Measurements from ENCODE around the gene CTDSPL. TPM values are rescaled to one million over a fixed set of nuclear protein-coding genes. Genes with fewer than 3 reads are reported as not detected.

The CTDSPL gene
- total and polyA plus RNA-seq, 7 donors = 19.1 to 69.1 (median 46.3) TPM

DNA sequence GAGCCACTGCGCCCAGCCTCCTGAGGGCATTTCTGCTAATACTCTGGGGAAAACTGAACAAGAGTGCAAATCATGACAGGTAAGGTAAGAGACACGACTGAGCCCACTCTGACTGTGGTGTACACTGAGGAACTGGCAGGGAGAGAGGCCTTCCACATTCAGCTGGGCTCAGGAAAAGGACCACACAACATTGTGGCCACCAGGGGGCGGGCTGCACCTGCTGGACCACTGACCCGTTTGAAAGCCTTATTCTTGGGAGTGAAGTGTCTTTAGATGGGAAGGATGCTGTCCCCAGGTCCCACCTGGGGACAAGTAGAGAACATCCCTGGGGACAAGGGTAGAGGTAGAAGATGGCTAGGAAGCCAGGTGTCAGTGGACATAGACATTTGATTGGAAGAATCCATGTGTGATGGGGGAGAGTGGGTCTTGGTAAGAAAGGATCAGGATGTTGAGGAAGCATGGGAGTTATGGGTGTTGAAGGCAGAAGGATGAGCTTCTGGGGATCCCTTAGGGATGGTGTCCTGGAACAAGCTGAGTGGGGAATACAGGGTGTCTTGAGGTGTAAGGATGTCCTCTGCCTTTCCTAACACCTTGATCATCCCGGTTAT, 6.2 kb upstream of the CTDSPL start:
- 38% methylated on average over 5 of the region's 5 CpGs for WGBS, 2 donors
- intact Hi-C loops (cut with DNase I) = loop anchor here (1.0 to 2.0 kb wide), 2 partner anchors 112 to 147 kb away; no protein-coding TSS in a partner anchor

DNA sequence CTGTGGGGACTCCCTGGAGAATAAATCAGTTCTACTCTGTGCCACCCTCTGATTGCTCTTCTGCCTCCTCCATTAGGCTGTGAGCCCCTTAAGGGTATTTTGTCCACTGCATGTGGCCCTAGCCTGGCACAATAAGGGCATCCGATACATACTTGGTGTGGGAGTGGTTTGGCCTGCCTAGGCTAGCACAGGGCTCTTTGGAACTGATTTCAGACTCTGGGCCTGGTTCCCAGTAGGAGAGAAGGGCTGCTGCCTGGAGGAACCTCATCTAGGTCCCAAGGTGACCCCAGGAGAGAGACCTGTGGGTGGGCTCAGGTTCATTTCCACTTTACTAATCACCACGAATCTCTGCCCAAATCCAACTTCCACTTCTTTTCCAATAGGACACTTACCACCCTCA, 5.3 kb upstream of the CTDSPL start:
- H3K27me3 ChIP-seq = no peaks in the 10 kb centered on the region
- TF ChIP-seq POLR2A (IDR thresholded peaks at IDR 0.05) (no peak), POLR2AphosphoS5 (IDR thresholded peaks at IDR 0.05) (no peak), EP300 (IDR thresholded peaks at IDR 0.05) (no peak)
- TF ChIP-seq, protein P1, sequence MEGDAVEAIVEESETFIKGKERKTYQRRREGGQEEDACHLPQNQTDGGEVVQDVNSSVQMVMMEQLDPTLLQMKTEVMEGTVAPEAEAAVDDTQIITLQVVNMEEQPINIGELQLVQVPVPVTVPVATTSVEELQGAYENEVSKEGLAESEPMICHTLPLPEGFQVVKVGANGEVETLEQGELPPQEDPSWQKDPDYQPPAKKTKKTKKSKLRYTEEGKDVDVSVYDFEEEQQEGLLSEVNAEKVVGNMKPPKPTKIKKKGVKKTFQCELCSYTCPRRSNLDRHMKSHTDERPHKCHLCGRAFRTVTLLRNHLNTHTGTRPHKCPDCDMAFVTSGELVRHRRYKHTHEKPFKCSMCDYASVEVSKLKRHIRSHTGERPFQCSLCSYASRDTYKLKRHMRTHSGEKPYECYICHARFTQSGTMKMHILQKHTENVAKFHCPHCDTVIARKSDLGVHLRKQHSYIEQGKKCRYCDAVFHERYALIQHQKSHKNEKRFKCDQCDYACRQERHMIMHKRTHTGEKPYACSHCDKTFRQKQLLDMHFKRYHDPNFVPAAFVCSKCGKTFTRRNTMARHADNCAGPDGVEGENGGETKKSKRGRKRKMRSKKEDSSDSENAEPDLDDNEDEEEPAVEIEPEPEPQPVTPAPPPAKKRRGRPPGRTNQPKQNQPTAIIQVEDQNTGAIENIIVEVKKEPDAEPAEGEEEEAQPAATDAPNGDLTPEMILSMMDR (IDR thresholded peaks at IDR 0.05) = no peak
- intact Hi-C loops (cut with DNase I) = no loop called here
- peak overlapping the region in 2 of 4 donors; percentile 33 to 36 for H3K27ac ChIP-seq
- WGBS, 2 donors = 77 to 80% methylated on average over 2 of the region's 2 CpGs
- no peaks in the 10 kb centered on the region for H3K9me3 ChIP-seq
- H3K36me3 ChIP-seq = peaks cover 0 to 1% (median 0%) of the 10 kb centered on the region in 4 donors
- DNase-seq = no peak
- H3K4me1 ChIP-seq = peaks cover 0 to 30% (median 19%) of the 10 kb centered on the region in 4 donors
- no peak overlapping the region for H3K4me3 ChIP-seq

More for the DNA sequence above, 6.2 kb upstream of the CTDSPL start:
- peaks cover 0 to 10% (median 0%) of the 10 kb centered on the region in 4 donors for H3K36me3 ChIP-seq
- H3K27ac ChIP-seq = peak overlapping the region in 1 of 4 donors; percentile 36
- TF ChIP-seq, protein P1 (IDR thresholded peaks at IDR 0.05) = peak; percentile 92 to 96 (median 94)
- TF ChIP-seq POLR2AphosphoS5 (IDR thresholded peaks at IDR 0.05) = no peak
- H3K4me1 ChIP-seq = peaks cover 0 to 25% (median 15%) of the 10 kb centered on the region in 4 donors
- DNase-seq = peak; percentile 92
- no peaks in the 10 kb centered on the region for H3K27me3 ChIP-seq
- H3K9me3 ChIP-seq = no peaks in the 10 kb centered on the region
- H3K4me3 ChIP-seq = no peak overlapping the region

DNA sequence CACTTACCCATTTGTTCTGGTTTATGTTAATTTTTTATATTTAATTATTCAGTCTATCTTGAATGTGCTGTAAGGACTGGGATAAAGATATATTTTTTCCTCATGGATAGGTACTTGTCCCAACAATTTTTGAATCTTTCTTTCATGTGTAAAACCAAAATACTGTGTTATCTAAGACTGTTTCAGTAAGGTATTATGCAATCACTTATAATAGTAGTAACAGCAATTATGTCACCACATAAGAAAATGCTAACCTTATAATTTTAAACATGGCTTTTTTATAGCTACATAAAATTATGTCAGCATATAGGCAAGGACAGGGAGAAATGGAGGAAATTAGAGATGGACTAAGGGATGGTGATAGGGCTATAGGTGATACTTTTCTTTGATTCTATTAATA, 2.9 kb upstream of the CTDSPL start:
- H3K27me3 ChIP-seq = no peaks in the 10 kb centered on the region
- H3K4me3 ChIP-seq = no peak overlapping the region
- H3K9me3 ChIP-seq = no peaks in the 10 kb centered on the region
- no peak for TF ChIP-seq POLR2AphosphoS5 (IDR thresholded peaks at IDR 0.05)
- H3K36me3 ChIP-seq = no peaks in the 10 kb centered on the region
- DNase-seq = no peak
- intact Hi-C loops (cut with DNase I) = no loop called here
- peak overlapping the region in 1 of 4 donors; percentile 91 for H3K27ac ChIP-seq
- peaks cover 0 to 41% (median 30%) of the 10 kb centered on the region in 4 donors for H3K4me1 ChIP-seq

DNA sequence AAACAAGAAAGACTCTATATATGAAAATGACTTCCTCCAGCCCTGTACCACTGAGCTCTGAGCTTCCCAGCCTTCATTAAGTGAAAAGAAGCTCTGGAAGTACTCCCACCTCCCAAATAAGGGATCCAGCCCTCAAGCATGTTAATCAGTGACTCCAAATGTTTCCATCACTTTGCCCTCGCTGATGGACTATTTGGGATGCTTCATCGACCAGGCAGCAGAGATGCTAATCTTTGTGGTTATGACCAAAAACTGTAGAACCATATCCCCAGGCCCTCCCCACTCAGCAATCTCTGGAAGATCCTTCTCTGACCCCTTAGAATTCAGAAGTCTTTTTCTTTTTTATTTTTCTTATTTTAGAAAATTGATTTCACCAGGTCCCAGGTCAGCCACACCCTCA, 2.3 kb upstream of the CTDSPL start:
- H3K4me3 ChIP-seq = no peak overlapping the region
- intact Hi-C loops (cut with DNase I) = no loop called here
- H3K36me3 ChIP-seq = no peaks in the 10 kb centered on the region
- no peak for TF ChIP-seq POLR2AphosphoS5 (IDR thresholded peaks at IDR 0.05)
- no peak for TF ChIP-seq POLR2A (IDR thresholded peaks at IDR 0.05)
- TF ChIP-seq, protein P1 (IDR thresholded peaks at IDR 0.05) = no peak
- no peak for TF ChIP-seq EP300 (IDR thresholded peaks at IDR 0.05)
- peak overlapping the region; percentile 86 to 94 (median 92) for H3K27ac ChIP-seq
- peaks cover 0 to 47% (median 36%) of the 10 kb centered on the region in 4 donors for H3K4me1 ChIP-seq
- WGBS, 2 donors = 75 to 81% methylated on average over 2 of the region's 2 CpGs
- no peak for DNase-seq
- no peaks in the 10 kb centered on the region for H3K9me3 ChIP-seq
- no peaks in the 10 kb centered on the region for H3K27me3 ChIP-seq

DNA sequence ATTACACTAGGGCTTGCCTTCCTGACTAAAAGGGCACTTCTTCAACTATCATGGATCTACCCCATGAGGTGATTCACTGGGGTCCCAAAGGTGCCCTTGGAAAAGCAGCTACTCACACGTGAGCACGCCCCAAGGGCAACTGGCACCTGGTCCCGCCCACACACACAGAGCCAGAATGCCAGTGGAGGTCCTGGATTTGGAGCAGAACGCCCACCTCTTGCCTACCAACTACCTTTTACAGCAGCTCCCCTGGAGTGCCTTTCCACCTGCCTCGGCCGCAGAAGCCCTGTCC, 1.8 kb upstream of the CTDSPL start:
- Histone ChIP-seq H3K27me3 (no peaks in the 10 kb centered on the region), H3K4me1 (peaks cover 0 to 52% (median 38%) of the 10 kb centered on the region in 4 donors), H3K9me3 (no peaks in the 10 kb centered on the region), H3K4me3 (no peak overlapping the region), H3K36me3 (no peaks in the 10 kb centered on the region), H3K27ac (peak overlapping the region; percentile 86 to 94 (median 92))
- WGBS, 2 donors = 79 to 83% methylated on average over 6 of the region's 6 CpGs
- TF ChIP-seq, protein P1 (IDR thresholded peaks at IDR 0.05) = no peak
- TF ChIP-seq POLR2AphosphoS5 (IDR thresholded peaks at IDR 0.05) (no peak), EP300 (IDR thresholded peaks at IDR 0.05) (no peak), POLR2A (IDR thresholded peaks at IDR 0.05) (no peak)
- DNase-seq = no peak
- intact Hi-C loops (cut with DNase I) = no loop called here

Data from sigmoid colon (tissue), 7 donors.